Mesendoderm (in vitro differentiated cells): Measurements from ENCODE around the gene PCAT6.
"Not testable (repeated sequence)": the region's sequence is repeated elsewhere in the genome, so short reads cannot be mapped to it uniquely, and the experiment has no call there.

Experiments
- DNase-seq: peaks from one replicate; pipeline ENCODE4 v3.0.0; 2013
- H2AK5ac ChIP-seq: 2 replicates; pipeline ENCODE4 v1.6.1; 2013; ENCODE audit warnings: low read length, inconsistent platforms
- H2BK120ac ChIP-seq: 2 replicates; pipeline ENCODE4 v1.6.1; 2013; ENCODE audit warnings: low read depth, mild to moderate bottlenecking, low read length, moderate library complexity, mixed read lengths
- H2BK15ac ChIP-seq: replicated peaks from 2 replicates; pipeline ENCODE4 v1.6.1; 2013; ENCODE audit warnings: low read depth, mild to moderate bottlenecking, moderate library complexity
- H2BK5ac ChIP-seq: 2 replicates; pipeline ENCODE4 v1.6.1; 2013; ENCODE audit warnings: low read length, inconsistent platforms
- H3K18ac ChIP-seq: 2 replicates; pipeline ENCODE4 v1.6.1; 2013; ENCODE audit warnings: mild to moderate bottlenecking, low read length, mixed read lengths
- H3K23ac ChIP-seq: one replicate; pipeline ENCODE4 v1.6.1; 2013; ENCODE audit warnings: low read length
- H3K27ac ChIP-seq: 2 replicates; pipeline ENCODE4 v1.5.1; 2013; ENCODE audit warnings: low read depth, mild to moderate bottlenecking, inconsistent platforms, low read length, moderate library complexity
- H3K27me3 ChIP-seq: 2 replicates; pipeline ENCODE4 v1.6.1; 2013; ENCODE audit warnings: low read length, control low read depth, mild to moderate bottlenecking, inconsistent platforms; ENCODE audit not compliant: insufficient read depth, poor library complexity
- H3K36me3 ChIP-seq: 2 replicates; pipeline ENCODE4 v1.6.1; 2013; ENCODE audit warnings: low read length, inconsistent platforms; ENCODE audit not compliant: control insufficient read depth, insufficient read depth
- H3K4ac ChIP-seq: one replicate; pipeline ENCODE4 v1.6.1; 2013; ENCODE audit warnings: low read depth, mild to moderate bottlenecking, low read length, moderate library complexity
- H3K4me1 ChIP-seq: 2 replicates; pipeline ENCODE4 v1.6.1; 2013; ENCODE audit warnings: low read depth, low read length, inconsistent platforms; ENCODE audit not compliant: control insufficient read depth
- H3K4me2 ChIP-seq: 2 replicates; pipeline ENCODE4 v1.6.1; 2013; ENCODE audit warnings: low read length
- H3K4me3 ChIP-seq: 2 replicates; pipeline ENCODE4 v1.5.1; 2013; ENCODE audit warnings: mild to moderate bottlenecking, low read length
- H3K56ac ChIP-seq: one replicate; pipeline ENCODE4 v1.6.1; 2013; ENCODE audit warnings: low read length
- H3K79me1 ChIP-seq: 2 replicates; pipeline ENCODE4 v1.6.1; 2013; ENCODE audit warnings: low read length, inconsistent platforms
- H3K79me2 ChIP-seq: 2 replicates; pipeline ENCODE4 v1.6.1; 2013; ENCODE audit warnings: mild to moderate bottlenecking, low read length; ENCODE audit not compliant: control insufficient read depth, insufficient read depth
- H3K9ac ChIP-seq: 2 replicates; pipeline ENCODE4 v1.6.1; 2013; ENCODE audit warnings: low read length, inconsistent platforms
- H4K5ac ChIP-seq: one replicate; pipeline ENCODE4 v1.6.1; 2013; ENCODE audit warnings: low read length
- H4K8ac ChIP-seq: one replicate; pipeline ENCODE4 v1.6.1; 2013; ENCODE audit warnings: low read depth, mild to moderate bottlenecking, control low read depth, low read length, moderate library complexity
- WGBS: extraction: QIAGEN DNeasy Blood & Tissue Kit; methylation state at CpG from one replicate; pipeline ENCODE4 v1.1.7; 2013; ENCODE audit warnings: low lambda C conversion rate, missing lambda C conversion rate; ENCODE audit not compliant: insufficient coverage; ENCODE audit errors: extremely low coverage; 5-methylcytosine and 5-hydroxymethylcytosine counted together

The PCAT6 gene

DNA sequence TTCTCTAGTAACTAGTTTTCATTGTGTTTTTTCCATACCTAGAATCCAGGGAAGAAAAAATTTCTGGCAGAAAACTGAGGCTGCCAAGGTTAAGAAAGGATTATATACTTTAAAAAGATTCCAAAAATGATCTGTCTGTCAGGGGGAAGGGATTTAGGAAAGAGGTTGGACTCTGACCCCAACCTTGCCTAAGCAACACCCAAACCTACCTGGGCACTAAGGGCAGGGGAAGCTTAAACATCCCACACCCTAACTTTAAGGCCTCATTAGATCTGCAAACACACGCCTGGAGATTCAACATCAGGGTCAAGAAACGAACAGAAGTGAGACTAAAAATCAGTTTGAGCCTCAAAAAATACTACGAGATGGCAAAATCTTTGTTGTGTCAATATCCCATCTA is 22.0 kb upstream of the PCAT6 start:
- Histone ChIP-seq H2BK15ac (no peak overlapping the region), H3K79me1 (peaks cover 9% of the 10 kb centered on the region), H3K56ac (no peak overlapping the region), H3K4me1 (no peaks in the 10 kb centered on the region), H3K27ac (no peak overlapping the region), H3K9ac (no peak overlapping the region), H3K4me2 (no peak overlapping the region), H3K4ac (no peak overlapping the region), H3K27me3 (no peaks in the 10 kb centered on the region), H4K5ac (no peak overlapping the region), H3K18ac (no peak overlapping the region), H2BK120ac (no peak overlapping the region), H2BK5ac (no peak overlapping the region), H4K8ac (no peak overlapping the region), H3K23ac (no peak overlapping the region), H2AK5ac (no peak overlapping the region), H3K36me3 (no peaks in the 10 kb centered on the region), H3K79me2 (peaks cover 69% of the 10 kb centered on the region), H3K4me3 (no peak overlapping the region)
- no peak for DNase-seq
- no CpG with 5 or more reads among the region's 3 CpGs for WGBS

GRCh38 chr1:202791077-202791747 is 19.5 kb upstream of the PCAT6 start:
- no peak overlapping the region for H3K4ac ChIP-seq

GRCh38 chr1:202794051-202794740 is 16.6 kb upstream of the PCAT6 start:
- Histone ChIP-seq H3K36me3 (no peaks in the 10 kb centered on the region), H3K27me3 (no peaks in the 10 kb centered on the region), H2BK15ac (no peak overlapping the region), H3K9ac (no peak overlapping the region), H3K79me1 (peaks cover 23% of the 10 kb centered on the region), H3K4ac (no peak overlapping the region), H3K18ac (no peak overlapping the region), H3K56ac (no peak overlapping the region), H3K79me2 (peaks cover 77% of the 10 kb centered on the region), H2BK5ac (no peak overlapping the region), H4K5ac (no peak overlapping the region), H3K23ac (no peak overlapping the region), H3K4me3 (no peak overlapping the region), H2BK120ac (no peak overlapping the region), H3K27ac (no peak overlapping the region), H2AK5ac (no peak overlapping the region), H3K4me2 (no peak overlapping the region), H4K8ac (no peak overlapping the region), H3K4me1 (no peaks in the 10 kb centered on the region)
- no peak for DNase-seq

More at GRCh38 chr1:202791077-202791747, 19.5 kb upstream of the PCAT6 start:
- H2BK120ac ChIP-seq = no peak overlapping the region
- H3K4me3 ChIP-seq = no peak overlapping the region
- H3K79me2 ChIP-seq = peaks cover 71% of the 10 kb centered on the region
- H3K4me2 ChIP-seq = no peak overlapping the region
- no peak overlapping the region for H3K9ac ChIP-seq
- no peak overlapping the region for H3K23ac ChIP-seq
- DNase-seq = no peak
- WGBS = 100% methylated on average over 3 of the region's 4 CpGs
- no peak overlapping the region for H2BK5ac ChIP-seq
- no peak overlapping the region for H4K8ac ChIP-seq
- H3K27me3 ChIP-seq = no peaks in the 10 kb centered on the region
- H3K18ac ChIP-seq = no peak overlapping the region
- peaks cover 14% of the 10 kb centered on the region for H3K79me1 ChIP-seq
- H3K56ac ChIP-seq = no peak overlapping the region
- no peak overlapping the region for H2BK15ac ChIP-seq
- no peak overlapping the region for H3K27ac ChIP-seq
- no peak overlapping the region for H4K5ac ChIP-seq
- H3K36me3 ChIP-seq = no peaks in the 10 kb centered on the region
- no peak overlapping the region for H2AK5ac ChIP-seq
- H3K4me1 ChIP-seq = no peaks in the 10 kb centered on the region

- H4K8ac ChIP-seq, H3K36me3 ChIP-seq, H2BK120ac ChIP-seq, DNase-seq, H2AK5ac ChIP-seq, H3K18ac ChIP-seq, H3K4me1 ChIP-seq, H2BK15ac ChIP-seq, H3K27ac ChIP-seq, H3K4me2 ChIP-seq, H3K56ac ChIP-seq, H3K23ac ChIP-seq, H3K27me3 ChIP-seq, H2BK5ac ChIP-seq, H3K9ac ChIP-seq, H4K5ac ChIP-seq, H3K4me3 ChIP-seq, H3K4ac ChIP-seq: not testable (repeated sequence)
- peaks cover 76% of the 10 kb centered on the region for H3K79me2 ChIP-seq
- peaks cover 21% of the 10 kb centered on the region for H3K79me1 ChIP-seq
- WGBS = no CpG with 5 or more reads among the region's 6 CpGs
Observed at GRCh38 chr1:202794931-202795330, 15.8 kb upstream of the PCAT6 start.

GRCh38 chr1:202796670-202797069 is 14.1 kb upstream of the PCAT6 start:
- Histone ChIP-seq H4K5ac (no peak overlapping the region), H3K4me2 (no peak overlapping the region), H3K36me3 (no peaks in the 10 kb centered on the region), H3K9ac (no peak overlapping the region), H2BK120ac (no peak overlapping the region), H3K4me1 (no peaks in the 10 kb centered on the region), H2BK5ac (no peak overlapping the region), H3K4me3 (no peak overlapping the region), H3K23ac (no peak overlapping the region), H3K4ac (no peak overlapping the region), H3K27me3 (no peaks in the 10 kb centered on the region), H4K8ac (no peak overlapping the region), H3K79me2 (peaks cover 81% of the 10 kb centered on the region), H2AK5ac (no peak overlapping the region), H3K18ac (no peak overlapping the region), H3K56ac (no peak overlapping the region), H3K27ac (no peak overlapping the region), H3K79me1 (peaks cover 21% of the 10 kb centered on the region), H2BK15ac (no peak overlapping the region)
- no peak for DNase-seq
- WGBS = no CpG with 5 or more reads among the region's 7 CpGs
